ENCODE data around the gene RIMS4.

RIMS4 gene

GRCh38 chr20:44745598-44746366, 64.6 kb downstream of the RIMS4 start, which contains the start of gene KCNK15:
Gene KCNK15 (plus strand): TSS chr20:44745865. CDS start chr20:44745911, 46 bp downstream.
- in situ Hi-C loops (cut with MboI; ENCODE audit: low sequenced_read_pairs) = loop anchor here (5.0 kb wide), 1 partner anchor 122 kb away; no protein-coding TSS in a partner anchor
- peak within 1 kb of the TSS; percentile 29 for H3K4me3 ChIP-seq
- H3K36me3 ChIP-seq (replicated peaks) = no peaks in the 10 kb centered on the region
- DNase-seq (ENCODE audit: low spot score in 2 of 2) = peak in 1 of 2 experiments; percentile 46
- no peaks in the 10 kb centered on the region for H3K27me3 ChIP-seq (ENCODE audit: low read depth)
- peaks cover 10% of the 10 kb centered on the region for H3K4me1 ChIP-seq
- H3K9me3 ChIP-seq = no peaks in the 10 kb centered on the region

- Histone ChIP-seq H3K9me3 (no peaks in the 10 kb centered on the region), H3K4me3 (no peak overlapping the region), H3K4me1 (peaks cover 10% of the 10 kb centered on the region), H3K27me3 (ENCODE audit: low read depth) (no peaks in the 10 kb centered on the region), H3K36me3 (replicated peaks) (no peaks in the 10 kb centered on the region)
- in situ Hi-C loops (cut with MboI; ENCODE audit: low sequenced_read_pairs) = loop anchor here (5.0 kb wide), 1 partner anchor 122 kb away; no protein-coding TSS in a partner anchor
- DNase-seq (ENCODE audit: low spot score in 2 of 2) = no peak
Observed at GRCh38 chr20:44745122-44745597, 65.2 kb downstream of the RIMS4 start.

- Histone ChIP-seq H3K4me1 (peaks cover 10% of the 10 kb centered on the region), H3K27me3 (ENCODE audit: low read depth) (no peaks in the 10 kb centered on the region), H3K36me3 (replicated peaks) (no peaks in the 10 kb centered on the region), H3K4me3 (no peak overlapping the region), H3K9me3 (no peaks in the 10 kb centered on the region)
- in situ Hi-C loops (cut with MboI; ENCODE audit: low sequenced_read_pairs) = no loop called here
- no peak for DNase-seq (ENCODE audit: low spot score in 2 of 2)
Observed at GRCh38 chr20:44743916-44744655, 66.3 kb downstream of the RIMS4 start.

- in situ Hi-C loops (cut with MboI; ENCODE audit: low sequenced_read_pairs) = no loop called here
- H3K9me3 ChIP-seq = no peaks in the 10 kb centered on the region
- peaks cover 12% of the 10 kb centered on the region for H3K4me1 ChIP-seq
- no peaks in the 10 kb centered on the region for H3K36me3 ChIP-seq (replicated peaks)
- no peak overlapping the region for H3K4me3 ChIP-seq
- H3K27me3 ChIP-seq (ENCODE audit: low read depth) = no peaks in the 10 kb centered on the region
- no peak for DNase-seq (ENCODE audit: low spot score in 2 of 2)
Observed at GRCh38 chr20:44743080-44743701, 67.2 kb downstream of the RIMS4 start.

DNA sequence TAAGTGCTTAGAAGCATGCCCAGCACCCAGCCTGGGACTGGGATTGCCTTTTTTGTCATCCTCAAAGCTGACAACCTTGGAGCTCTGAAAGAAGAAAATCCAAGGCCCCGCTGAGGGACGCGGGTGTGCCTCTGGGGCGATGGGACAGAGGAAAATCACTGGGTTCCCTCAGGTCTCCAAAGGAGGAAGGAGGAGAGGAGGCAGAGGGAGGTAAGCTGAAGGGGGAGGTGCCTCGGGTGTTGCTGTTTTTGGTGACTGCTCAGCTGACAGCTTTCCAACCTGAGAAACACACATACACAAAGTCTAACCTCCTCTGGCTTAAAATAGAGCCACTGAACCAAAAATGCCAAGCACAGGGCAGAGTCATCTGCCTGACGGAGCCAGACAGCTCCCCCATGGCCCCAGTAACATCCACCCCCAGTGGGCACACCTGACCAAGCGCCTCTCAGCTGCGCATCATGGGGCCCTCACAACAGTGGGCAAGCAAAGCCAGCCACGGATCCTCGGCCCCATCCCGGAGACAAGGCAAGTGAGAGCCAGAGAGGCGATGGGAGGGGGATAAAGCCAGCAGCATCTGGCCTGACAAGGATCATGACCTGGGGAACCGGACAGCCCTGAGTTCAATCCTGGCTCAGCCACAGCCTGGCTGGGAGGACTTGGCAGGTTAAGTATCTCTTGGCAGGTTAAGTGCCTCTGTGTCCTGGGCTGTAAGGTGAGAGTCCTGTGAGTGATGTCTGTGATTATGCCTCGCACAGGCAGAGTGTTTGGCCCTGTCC, 67.9 kb downstream of the RIMS4 start:
- no peak for DNase-seq (ENCODE audit: low spot score in 2 of 2)
- Histone ChIP-seq H3K4me1 (peaks cover 12% of the 10 kb centered on the region), H3K9me3 (no peaks in the 10 kb centered on the region), H3K27me3 (ENCODE audit: low read depth) (no peaks in the 10 kb centered on the region), H3K4me3 (no peak overlapping the region), H3K36me3 (replicated peaks) (no peaks in the 10 kb centered on the region)
- in situ Hi-C loops (cut with MboI; ENCODE audit: low sequenced_read_pairs) = no loop called here

- Histone ChIP-seq H3K4me1 (peaks cover 4% of the 10 kb centered on the region; the same call in 1 of the 2 replicates), H3K27me3 (ENCODE audit: low read depth) (no peaks in the 10 kb centered on the region), H3K9me3 (no peaks in the 10 kb centered on the region), H3K4me3 (no peak overlapping the region), H3K36me3 (replicated peaks) (no peaks in the 10 kb centered on the region)
- DNase-seq (ENCODE audit: low spot score in 2 of 2) = no peak
- in situ Hi-C loops (cut with MboI; ENCODE audit: low sequenced_read_pairs) = no loop called here
Observed at GRCh38 chr20:44739942-44740341, 70.4 kb downstream of the RIMS4 start.

- H3K36me3 ChIP-seq (replicated peaks) = no peaks in the 10 kb centered on the region
- H3K9me3 ChIP-seq = no peaks in the 10 kb centered on the region
- no peak overlapping the region for H3K4me3 ChIP-seq
- H3K4me1 ChIP-seq = peaks cover 4% of the 10 kb centered on the region; the same call in 1 of the 2 replicates
- no peaks in the 10 kb centered on the region for H3K27me3 ChIP-seq (ENCODE audit: low read depth)
- in situ Hi-C loops (cut with MboI; ENCODE audit: low sequenced_read_pairs) = no loop called here
- peak; percentile 65 to 85 for DNase-seq (ENCODE audit: low spot score in 2 of 2)
Observed at GRCh38 chr20:44738813-44739477, 71.4 kb downstream of the RIMS4 start.

- H3K4me3 ChIP-seq = no peak overlapping the region
- in situ Hi-C loops (cut with MboI; ENCODE audit: low sequenced_read_pairs) = no loop called here
- no peaks in the 10 kb centered on the region for H3K27me3 ChIP-seq (ENCODE audit: low read depth)
- peaks cover 4% of the 10 kb centered on the region; the same call in 1 of the 2 replicates for H3K4me1 ChIP-seq
- H3K36me3 ChIP-seq (replicated peaks) = no peaks in the 10 kb centered on the region
- no peaks in the 10 kb centered on the region for H3K9me3 ChIP-seq
- DNase-seq (ENCODE audit: low spot score in 2 of 2) = no peak
Observed at GRCh38 chr20:44737116-44737515, 73.2 kb downstream of the RIMS4 start.

- no peaks in the 10 kb centered on the region for H3K9me3 ChIP-seq
- DNase-seq (ENCODE audit: low spot score in 2 of 2) = peak; percentile 76 to 83
Observed at GRCh38 chr20:44736170-44737021, 74.0 kb downstream of the RIMS4 start.

DNA sequence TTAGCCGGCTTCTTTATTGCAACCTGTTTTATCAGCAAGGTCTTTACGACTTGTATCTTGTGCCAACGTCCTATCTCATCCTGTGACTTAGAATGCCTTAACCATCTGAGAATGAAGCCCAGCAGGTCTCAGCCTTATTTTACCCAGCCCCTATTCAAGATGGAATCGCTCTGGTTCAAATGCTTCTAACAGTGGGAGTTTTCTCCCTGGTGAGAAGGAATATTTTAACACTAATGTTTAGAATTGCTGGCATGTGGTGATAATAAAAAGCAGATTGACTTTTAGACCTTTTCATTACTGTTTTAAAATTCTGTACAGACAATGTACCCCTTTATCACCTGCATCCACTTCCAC, 74.6 kb downstream of the RIMS4 start:
- no peaks in the 10 kb centered on the region for H3K27me3 ChIP-seq (ENCODE audit: low read depth)
- in situ Hi-C loops (cut with MboI; ENCODE audit: low sequenced_read_pairs) = no loop called here
- H3K36me3 ChIP-seq (replicated peaks) = no peaks in the 10 kb centered on the region
- H3K9me3 ChIP-seq = no peaks in the 10 kb centered on the region
- peaks cover 4% of the 10 kb centered on the region; the same call in 1 of the 2 replicates for H3K4me1 ChIP-seq
- H3K4me3 ChIP-seq = no peak overlapping the region
- no peak for DNase-seq (ENCODE audit: low spot score in 2 of 2)

More at GRCh38 chr20:44736170-44737021, 74.0 kb downstream of the RIMS4 start:
- no peaks in the 10 kb centered on the region for H3K27me3 ChIP-seq (ENCODE audit: low read depth)
- H3K4me3 ChIP-seq = no peak overlapping the region
- in situ Hi-C loops (cut with MboI; ENCODE audit: low sequenced_read_pairs) = no loop called here
- H3K4me1 ChIP-seq = peaks cover 4% of the 10 kb centered on the region; the same call in 1 of the 2 replicates
- H3K36me3 ChIP-seq (replicated peaks) = no peaks in the 10 kb centered on the region

DNA sequence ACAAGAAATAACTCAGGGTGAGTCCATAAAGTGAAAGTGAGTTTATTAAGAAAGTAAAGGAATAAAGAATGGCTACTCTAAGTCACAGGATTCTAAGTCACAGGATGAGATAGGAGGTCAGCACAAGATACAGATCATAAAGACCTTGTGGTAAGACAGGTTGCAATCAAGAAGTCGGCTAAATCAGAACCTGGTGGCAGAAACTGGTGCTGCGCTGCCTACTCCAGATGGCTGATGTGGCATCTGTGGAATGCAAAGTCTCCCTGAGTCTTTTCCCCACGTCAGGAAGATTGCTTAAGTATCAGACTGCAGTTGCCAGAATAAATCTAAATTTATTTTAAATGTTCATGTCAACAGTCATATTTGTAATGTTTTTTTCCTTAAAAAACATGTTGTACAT, 75.4 kb downstream of the RIMS4 start:
- Histone ChIP-seq H3K27me3 (ENCODE audit: low read depth) (no peaks in the 10 kb centered on the region), H3K36me3 (replicated peaks) (no peaks in the 10 kb centered on the region), H3K4me1 (peaks cover 4% of the 10 kb centered on the region; the same call in 1 of the 2 replicates), H3K9me3 (no peaks in the 10 kb centered on the region), H3K4me3 (no peak overlapping the region)
- DNase-seq (ENCODE audit: low spot score in 2 of 2) = no peak
- in situ Hi-C loops (cut with MboI; ENCODE audit: low sequenced_read_pairs) = loop anchor here (5.0 kb wide), 1 partner anchor 48 kb away; no protein-coding TSS in a partner anchor
